SK-N-SH (cell line): ENCODE results near the gene CHSY1.

ENCODE experiments used
- EP300 ChIP-seq, 2 experiments: IDR thresholded peaks; 2 replicates each; pipeline versions ENCODE4 v1.4.0 to v1.6.1; 2012; ENCODE audit warnings: borderline replicate concordance in 1 of 2, low read depth in 1 of 2, low read length in 1 of 2
- FOXM1 ChIP-seq: IDR thresholded peaks from 2 replicates; pipeline ENCODE4 v1.4.0; 2012; ENCODE audit warnings: low read depth, mild to moderate bottlenecking
- JUND ChIP-seq: IDR thresholded peaks from 2 replicates; pipeline ENCODE4 v1.4.0; 2012
- POLR2AphosphoS5 ChIP-seq: IDR thresholded peaks from 2 replicates; pipeline ENCODE4 v1.6.1; 2012; ENCODE audit warnings: low read depth, low read length
- RAD21 ChIP-seq: IDR thresholded peaks from 2 replicates; pipeline ENCODE4 v1.6.1; 2012; ENCODE audit warnings: mild to moderate bottlenecking, low read length
- RFX5 ChIP-seq: IDR thresholded peaks from 2 replicates; pipeline ENCODE4 v1.6.1; 2012; ENCODE audit warnings: mild to moderate bottlenecking, improper control_type of control experiment, low read length
- TF ChIP-seq, protein P1 (sequence below): fragments of 200-600 bp; sonication (generic); IDR thresholded peaks from 2 replicates; pipeline ENCODE4 v1.6.1; 2017; ENCODE audit warnings: antibody characterized with exemption, mild to moderate bottlenecking, moderate library complexity
- TF ChIP-seq, protein P2 (sequence below): IDR thresholded peaks from 2 replicates; pipeline ENCODE4; 2012

DNA sequence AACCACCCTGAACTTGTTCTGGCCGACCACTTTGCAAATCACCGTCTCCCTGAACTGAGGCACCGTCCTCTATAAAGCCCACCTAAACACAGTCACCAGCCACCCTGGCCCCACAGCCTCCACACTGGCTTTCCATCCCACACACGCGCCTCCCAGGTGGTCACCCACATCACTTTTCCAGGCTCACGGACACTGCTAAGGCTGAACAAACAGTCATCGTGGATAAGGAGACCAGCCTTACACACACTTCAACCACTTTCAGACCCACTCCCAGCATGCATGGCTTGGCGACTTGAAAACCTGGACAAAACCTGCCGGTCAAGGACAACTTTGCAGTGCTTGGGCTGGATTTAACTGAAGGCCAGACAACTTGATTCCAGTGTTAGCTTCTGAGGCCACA lies 8.4 kb downstream of the CHSY1 start:
- TF ChIP-seq POLR2AphosphoS5 (no peak), FOXM1 (no peak), RAD21 (no peak), JUND (no peak), RFX5 (no peak), EP300 (IDR thresholded peaks at IDR 0.05; ENCODE audit: borderline replicate concordance in 1 of 2, low read depth in 1 of 2, low read length in 1 of 2) (no peak)
- TF ChIP-seq, protein P1, sequence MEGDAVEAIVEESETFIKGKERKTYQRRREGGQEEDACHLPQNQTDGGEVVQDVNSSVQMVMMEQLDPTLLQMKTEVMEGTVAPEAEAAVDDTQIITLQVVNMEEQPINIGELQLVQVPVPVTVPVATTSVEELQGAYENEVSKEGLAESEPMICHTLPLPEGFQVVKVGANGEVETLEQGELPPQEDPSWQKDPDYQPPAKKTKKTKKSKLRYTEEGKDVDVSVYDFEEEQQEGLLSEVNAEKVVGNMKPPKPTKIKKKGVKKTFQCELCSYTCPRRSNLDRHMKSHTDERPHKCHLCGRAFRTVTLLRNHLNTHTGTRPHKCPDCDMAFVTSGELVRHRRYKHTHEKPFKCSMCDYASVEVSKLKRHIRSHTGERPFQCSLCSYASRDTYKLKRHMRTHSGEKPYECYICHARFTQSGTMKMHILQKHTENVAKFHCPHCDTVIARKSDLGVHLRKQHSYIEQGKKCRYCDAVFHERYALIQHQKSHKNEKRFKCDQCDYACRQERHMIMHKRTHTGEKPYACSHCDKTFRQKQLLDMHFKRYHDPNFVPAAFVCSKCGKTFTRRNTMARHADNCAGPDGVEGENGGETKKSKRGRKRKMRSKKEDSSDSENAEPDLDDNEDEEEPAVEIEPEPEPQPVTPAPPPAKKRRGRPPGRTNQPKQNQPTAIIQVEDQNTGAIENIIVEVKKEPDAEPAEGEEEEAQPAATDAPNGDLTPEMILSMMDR = no peak
- TF ChIP-seq, protein P2, sequence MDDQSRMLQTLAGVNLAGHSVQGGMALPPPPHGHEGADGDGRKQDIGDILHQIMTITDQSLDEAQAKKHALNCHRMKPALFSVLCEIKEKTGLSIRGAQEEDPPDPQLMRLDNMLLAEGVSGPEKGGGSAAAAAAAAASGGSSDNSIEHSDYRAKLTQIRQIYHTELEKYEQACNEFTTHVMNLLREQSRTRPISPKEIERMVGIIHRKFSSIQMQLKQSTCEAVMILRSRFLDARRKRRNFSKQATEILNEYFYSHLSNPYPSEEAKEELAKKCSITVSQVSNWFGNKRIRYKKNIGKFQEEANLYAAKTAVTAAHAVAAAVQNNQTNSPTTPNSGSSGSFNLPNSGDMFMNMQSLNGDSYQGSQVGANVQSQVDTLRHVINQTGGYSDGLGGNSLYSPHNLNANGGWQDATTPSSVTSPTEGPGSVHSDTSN = no peak
